H9 (cell line): ENCODE data around the gene IMPDH1. TPM values are rescaled to one million over a fixed set of nuclear protein-coding genes. Genes with fewer than 3 reads are reported as not detected.

Experiments
- DNase-seq: peaks from one replicate; pipeline ENCODE4 v3.0.0-alpha.2; 2017
- H2AFZ ChIP-seq: one replicate; pipeline ENCODE4 v1.6.1; 2013; ENCODE audit warnings: mild to moderate bottlenecking, low read length, control low read depth, moderate library complexity
- H2AK5ac ChIP-seq: 2 replicates; pipeline ENCODE4 v1.6.1; 2013; ENCODE audit warnings: low read length, control low read depth, mixed read lengths; ENCODE audit not compliant: insufficient read length
- H2BK120ac ChIP-seq: one replicate; pipeline ENCODE4 v1.6.1; 2013; ENCODE audit warnings: low read depth, mild to moderate bottlenecking, low read length, control low read depth, inconsistent platforms; ENCODE audit not compliant: poor library complexity, severe bottlenecking
- H2BK12ac ChIP-seq: 2 replicates; pipeline ENCODE4 v1.6.1; 2013; ENCODE audit warnings: low read length, control low read depth, mixed read lengths, low read depth; ENCODE audit not compliant: insufficient read length
- H2BK15ac ChIP-seq: 2 replicates; pipeline ENCODE4 v1.6.1; 2013; ENCODE audit warnings: low read depth, low read length, control low read depth
- H2BK20ac ChIP-seq: one replicate; pipeline ENCODE4 v1.6.1; 2013; ENCODE audit warnings: low read depth, mild to moderate bottlenecking, low read length, control low read depth, inconsistent platforms; ENCODE audit not compliant: poor library complexity, severe bottlenecking
- H2BK5ac ChIP-seq: 2 replicates; pipeline ENCODE4 v1.6.1; 2013; ENCODE audit warnings: low read length, control low read depth, mixed read lengths; ENCODE audit not compliant: insufficient read length
- H3K14ac ChIP-seq: 2 replicates; pipeline ENCODE4 v1.6.1; 2013; ENCODE audit warnings: low read length, control low read depth; ENCODE audit not compliant: insufficient read depth
- H3K18ac ChIP-seq: 2 replicates; pipeline ENCODE4 v1.6.1; 2013; ENCODE audit warnings: low read depth, mild to moderate bottlenecking, mixed read lengths, low read length, control low read depth; ENCODE audit not compliant: insufficient read length
- H3K23ac ChIP-seq: 2 replicates; pipeline ENCODE4 v1.6.1; 2013; ENCODE audit warnings: low read length, control low read depth, mixed read lengths, low read depth; ENCODE audit not compliant: insufficient read length
- H3K23me2 ChIP-seq: 2 replicates; pipeline ENCODE4 v1.6.1; 2013; ENCODE audit warnings: low read depth, mild to moderate bottlenecking, mixed read lengths, low read length, control low read depth; ENCODE audit not compliant: insufficient read length, poor library complexity, severe bottlenecking
- H3K27ac ChIP-seq: 2 replicates; pipeline ENCODE4 v1.5.1; 2013; ENCODE audit warnings: low read length, control low read depth, mixed read lengths, low read depth; ENCODE audit not compliant: insufficient read length
- H3K27me3 ChIP-seq: 2 replicates; pipeline ENCODE4 v1.6.1; 2013; ENCODE audit warnings: low read length, control low read depth, inconsistent platforms; ENCODE audit not compliant: insufficient read depth
- H3K4ac ChIP-seq: 2 replicates; pipeline ENCODE4 v1.6.1; 2013; ENCODE audit warnings: low read depth, mild to moderate bottlenecking, control low read depth, inconsistent platforms, low read length, moderate library complexity
- H3K4me1 ChIP-seq: 2 replicates; pipeline ENCODE4 v1.6.1; 2013; ENCODE audit warnings: low read length, control low read depth, inconsistent platforms; ENCODE audit not compliant: insufficient read depth
- H3K4me2 ChIP-seq: 2 replicates; pipeline ENCODE4 v1.6.1; 2013; ENCODE audit warnings: low read length, control low read depth, mixed read lengths; ENCODE audit not compliant: insufficient read length, insufficient read depth
- H3K56ac ChIP-seq: 2 replicates; pipeline ENCODE4 v1.6.1; 2013; ENCODE audit warnings: low read depth, mild to moderate bottlenecking, mixed read lengths, low read length, control low read depth; ENCODE audit not compliant: insufficient read length
- H3K79me1 ChIP-seq: 2 replicates; pipeline ENCODE4 v1.6.1; 2013; ENCODE audit warnings: low read depth, mild to moderate bottlenecking, moderate library complexity, low read length, control low read depth, inconsistent platforms; ENCODE audit not compliant: insufficient read depth, poor library complexity, severe bottlenecking
- H3K79me2 ChIP-seq: 2 replicates; pipeline ENCODE4 v1.6.1; 2013; ENCODE audit warnings: low read length, control low read depth, inconsistent platforms; ENCODE audit not compliant: insufficient read depth
- H3K9ac ChIP-seq: 2 replicates; pipeline ENCODE4 v1.6.1; 2013; ENCODE audit warnings: low read length, control low read depth, mixed read lengths; ENCODE audit not compliant: insufficient read length; ENCODE audit errors: extremely low read depth
- H3K9me3 ChIP-seq: one replicate; pipeline ENCODE4 v1.6.1; 2013; ENCODE audit warnings: low read depth, low read length, inconsistent platforms; ENCODE audit not compliant: control insufficient read depth
- H3T11ph ChIP-seq: one replicate; pipeline ENCODE4 v1.6.1; 2013; ENCODE audit warnings: mild to moderate bottlenecking, low read length, control low read depth, inconsistent platforms
- H4K20me1 ChIP-seq: one replicate; pipeline ENCODE4 v1.6.1; 2013; ENCODE audit not compliant: control insufficient read depth, insufficient read length, insufficient read depth
- H4K5ac ChIP-seq: 2 replicates; pipeline ENCODE4 v1.6.1; 2013; ENCODE audit warnings: low read depth, mild to moderate bottlenecking, mixed read lengths, low read length, control low read depth; ENCODE audit not compliant: insufficient read length
- H4K8ac ChIP-seq: replicated peaks from 2 replicates; pipeline ENCODE4 v1.6.1; 2013; ENCODE audit warnings: low read length, control low read depth, mixed read lengths, low read depth; ENCODE audit not compliant: insufficient read length
- H4K91ac ChIP-seq: 2 replicates; pipeline ENCODE4 v1.6.1; 2013; ENCODE audit warnings: low read depth, mild to moderate bottlenecking, moderate library complexity, mixed read lengths, low read length, control low read depth; ENCODE audit not compliant: insufficient read length
- H3K27ac Mint-ChIP-seq, 3 experiments: 2 replicates in 2 of 3; 3 replicates in 1 of 3; pipeline ENCODE4 v1.8.0; 2020 to 2021; ENCODE audit warnings: mixed read lengths in 3 of 3, mild to moderate bottlenecking in 1 of 3, moderate library complexity in 1 of 3
- H3K27me3 Mint-ChIP-seq: 2 replicates; pipeline ENCODE4 v1.8.0; 2021; ENCODE audit warnings: low read depth, mild to moderate bottlenecking, moderate library complexity, mixed read lengths
- H3K36me3 Mint-ChIP-seq, 3 experiments: 2 replicates in 2 of 3; 3 replicates in 1 of 3; pipeline ENCODE4 v1.8.0; 2020 to 2021; ENCODE audit warnings: low read depth in 3 of 3, mixed read lengths in 3 of 3; ENCODE audit not compliant: insufficient read depth in 1 of 3
- H3K4me1 Mint-ChIP-seq, 2 experiments: 2 replicates each; pipeline ENCODE4 v1.8.0; 2020; ENCODE audit warnings: mixed read lengths in 2 of 2
- H3K4me3 Mint-ChIP-seq, 2 experiments: 2 replicates in 1 of 2; 3 replicates in 1 of 2; pipeline ENCODE4 v1.8.0; 2020 to 2021; ENCODE audit warnings: mild to moderate bottlenecking in 2 of 2, mixed read lengths in 2 of 2, moderate library complexity in 1 of 2
- H3K9me3 Mint-ChIP-seq, 2 experiments: 2 replicates in 1 of 2; 3 replicates in 1 of 2; pipeline ENCODE4 v1.8.0; 2020; ENCODE audit warnings: mild to moderate bottlenecking in 2 of 2, mixed read lengths in 2 of 2, moderate library complexity in 1 of 2
- CTCF ChIP-seq: fragments of 200-600 bp; sonication (generic); conservative IDR thresholded peaks from 3 replicates; pipeline ENCODE4 v1.8.0; 2021; ENCODE audit warnings: antibody characterized with exemption, mild to moderate bottlenecking
- WGBS: extraction: QIAGEN DNeasy Blood & Tissue Kit; methylation state at CpG from one replicate; pipeline ENCODE4 v1.1.7; 2013; ENCODE audit warnings: missing lambda C conversion rate, low lambda C conversion rate, mixed read lengths; ENCODE audit not compliant: insufficient read length; ENCODE audit errors: extremely low coverage; 5-methylcytosine and 5-hydroxymethylcytosine counted together
- total RNA-seq: library from RNA; stranded (reverse); gene quantifications from 2 replicates; pipeline ENCODE4 v1.2.1, GENCODE V29; 2021

The IMPDH1 gene
- total RNA-seq, 1 experiment from 2014 or later = 35.2 TPM

GRCh38 chr7:128390871-128391565, 18.8 kb downstream of the IMPDH1 start:
- H3K4ac ChIP-seq = no peak overlapping the region
- no peak overlapping the region for H3K9ac ChIP-seq
- no peaks in the 10 kb centered on the region for H3K4me1 ChIP-seq
- H3K56ac ChIP-seq = no peak overlapping the region
- Mint-ChIP-seq H3K36me3 (peaks cover 0 to 2% (median 0%) of the 10 kb centered on the region in 3 experiments; a peak in 3 of 7 replicates), H3K4me1 (peaks cover 29 to 31% of the 10 kb centered on the region in 2 experiments), H3K9me3 (no peaks in the 10 kb centered on the region), H3K4me3 (no peak overlapping the region), H3K27ac (no peak overlapping the region), H3K27me3 (peaks cover 18% of the 10 kb centered on the region)
- TF ChIP-seq CTCF = no peak
- no peaks in the 10 kb centered on the region for H3K79me2 ChIP-seq
- no peaks in the 10 kb centered on the region for H3K79me1 ChIP-seq
- peaks cover 2% of the 10 kb centered on the region for H4K20me1 ChIP-seq
- no peak overlapping the region for H4K5ac ChIP-seq
- H3K23me2 ChIP-seq = no peaks in the 10 kb centered on the region
- H3K4me2 ChIP-seq = no peak overlapping the region
- H3K14ac ChIP-seq = no peak overlapping the region; the same call in 1 of the 2 replicates
- no peak overlapping the region for H3K18ac ChIP-seq
- no peak overlapping the region for H2BK15ac ChIP-seq
- H4K91ac ChIP-seq = no peak overlapping the region
- H2BK20ac ChIP-seq = no peak overlapping the region
- no peak overlapping the region for H2AK5ac ChIP-seq
- no peaks in the 10 kb centered on the region for H3K9me3 ChIP-seq
- no peak overlapping the region for H2BK120ac ChIP-seq
- no peak overlapping the region for H2BK5ac ChIP-seq
- no peak for DNase-seq
- WGBS = no CpG with 5 or more reads among the region's 3 CpGs
- H2BK12ac ChIP-seq = no peak overlapping the region
- H2AFZ ChIP-seq = no peak overlapping the region
- no peak overlapping the region for H4K8ac ChIP-seq
- H3T11ph ChIP-seq = no peak overlapping the region
- no peak overlapping the region for H3K27ac ChIP-seq
- H3K27me3 ChIP-seq = no peaks in the 10 kb centered on the region; the same call in 1 of the 2 replicates
- no peak overlapping the region for H3K23ac ChIP-seq
